Kidney epithelial cell (primary cell): ENCODE results near the gene YAP1. TPM values are rescaled to one million over a fixed set of nuclear protein-coding genes. Genes with fewer than 3 reads are reported as not detected.

Source experiments
- DNase-seq: peaks from one replicate; pipeline ENCODE4 v3.0.0-alpha.2; 2010; ENCODE audit warnings: low read depth
- H3K27me3 ChIP-seq: 2 replicates; pipeline ENCODE4 v1.6.0; 2011; ENCODE audit warnings: low read length; ENCODE audit not compliant: control insufficient read depth, insufficient read depth
- H3K36me3 ChIP-seq: 2 replicates; pipeline ENCODE4 v1.5.1; 2011; ENCODE audit warnings: low read length; ENCODE audit not compliant: control insufficient read depth, insufficient read depth
- H3K4me3 ChIP-seq: 2 replicates; pipeline ENCODE4 v1.5.1; 2011; ENCODE audit warnings: low read depth, mild to moderate bottlenecking, control low read depth, low read length
- total RNA-seq: library from RNA; depleted of rRNA; stranded (reverse); fragments of >200 nt; gene quantifications from 2 replicates; pipeline ENCODE4 v1.2.3, GENCODE V29; 2015
- TF ChIP-seq, protein P1 (sequence below): IDR thresholded peaks from 2 replicates; pipeline ENCODE4 v1.5.1; 2011; ENCODE audit warnings: mild to moderate bottlenecking, moderate library complexity, low read length, control low read depth, inconsistent platforms; ENCODE audit not compliant: insufficient read depth, poor library complexity, severe bottlenecking

The YAP1 gene
- total RNA-seq, 1 donor from 2014 or later = 94.4 TPM

DNA sequence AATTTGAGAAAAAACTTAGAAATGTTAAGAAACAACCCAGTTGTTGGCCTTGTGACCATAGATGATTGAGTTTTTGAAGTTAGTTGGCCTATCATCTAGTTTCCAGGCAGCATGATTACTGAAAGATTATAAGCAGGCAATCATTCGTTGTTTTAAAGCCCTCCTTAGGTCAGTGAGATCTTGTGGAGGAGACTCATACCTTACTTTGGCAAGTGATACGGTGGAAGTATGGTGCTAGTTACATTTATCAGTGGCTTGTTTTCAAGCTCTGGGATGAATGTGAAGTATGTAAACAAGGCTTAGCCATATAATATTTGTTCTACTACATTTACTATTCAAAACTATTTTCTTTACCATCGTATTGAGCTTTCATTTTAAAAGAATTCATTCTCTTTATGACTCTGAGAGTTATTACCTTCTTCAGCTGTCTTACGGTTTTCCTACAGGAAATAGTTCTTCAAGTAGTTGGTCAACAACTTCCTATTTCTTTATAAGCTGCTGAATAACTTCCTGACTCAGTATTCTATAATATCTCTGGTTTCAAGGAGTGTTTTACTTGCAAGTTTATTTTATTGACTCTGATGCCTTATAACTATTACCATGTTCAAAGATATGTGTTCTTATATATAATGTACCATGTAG, 7.3 kb downstream of the YAP1 start:
- DNase-seq = no peak
- Histone ChIP-seq H3K27me3 (no peaks in the 10 kb centered on the region), H3K36me3 (no peaks in the 10 kb centered on the region), H3K4me3 (no peak overlapping the region)
- TF ChIP-seq, protein P1, sequence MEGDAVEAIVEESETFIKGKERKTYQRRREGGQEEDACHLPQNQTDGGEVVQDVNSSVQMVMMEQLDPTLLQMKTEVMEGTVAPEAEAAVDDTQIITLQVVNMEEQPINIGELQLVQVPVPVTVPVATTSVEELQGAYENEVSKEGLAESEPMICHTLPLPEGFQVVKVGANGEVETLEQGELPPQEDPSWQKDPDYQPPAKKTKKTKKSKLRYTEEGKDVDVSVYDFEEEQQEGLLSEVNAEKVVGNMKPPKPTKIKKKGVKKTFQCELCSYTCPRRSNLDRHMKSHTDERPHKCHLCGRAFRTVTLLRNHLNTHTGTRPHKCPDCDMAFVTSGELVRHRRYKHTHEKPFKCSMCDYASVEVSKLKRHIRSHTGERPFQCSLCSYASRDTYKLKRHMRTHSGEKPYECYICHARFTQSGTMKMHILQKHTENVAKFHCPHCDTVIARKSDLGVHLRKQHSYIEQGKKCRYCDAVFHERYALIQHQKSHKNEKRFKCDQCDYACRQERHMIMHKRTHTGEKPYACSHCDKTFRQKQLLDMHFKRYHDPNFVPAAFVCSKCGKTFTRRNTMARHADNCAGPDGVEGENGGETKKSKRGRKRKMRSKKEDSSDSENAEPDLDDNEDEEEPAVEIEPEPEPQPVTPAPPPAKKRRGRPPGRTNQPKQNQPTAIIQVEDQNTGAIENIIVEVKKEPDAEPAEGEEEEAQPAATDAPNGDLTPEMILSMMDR = no peak

DNA sequence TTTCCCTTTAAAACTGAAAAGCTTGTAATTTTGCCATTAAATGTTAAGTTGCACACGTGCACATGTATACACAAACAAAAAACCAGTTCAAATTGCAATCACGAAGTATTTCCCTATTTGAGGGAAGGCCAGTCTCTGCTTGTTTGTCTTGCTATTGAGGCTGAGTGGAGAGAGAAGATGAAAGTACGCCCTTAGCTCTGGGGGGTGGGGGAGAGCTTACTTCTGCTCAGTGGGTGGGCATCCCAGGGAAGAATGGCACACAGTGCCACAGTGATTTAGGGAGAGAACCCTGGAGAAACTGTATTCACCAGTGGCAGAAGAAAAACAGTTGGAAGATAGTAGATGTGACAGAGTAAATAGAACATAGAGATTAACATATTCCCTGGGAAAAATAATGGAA, 8.7 kb downstream of the YAP1 start:
- TF ChIP-seq, protein P1 = no peak
- no peaks in the 10 kb centered on the region for H3K27me3 ChIP-seq
- DNase-seq = no peak
- no peak overlapping the region for H3K4me3 ChIP-seq
- no peaks in the 10 kb centered on the region for H3K36me3 ChIP-seq

DNA sequence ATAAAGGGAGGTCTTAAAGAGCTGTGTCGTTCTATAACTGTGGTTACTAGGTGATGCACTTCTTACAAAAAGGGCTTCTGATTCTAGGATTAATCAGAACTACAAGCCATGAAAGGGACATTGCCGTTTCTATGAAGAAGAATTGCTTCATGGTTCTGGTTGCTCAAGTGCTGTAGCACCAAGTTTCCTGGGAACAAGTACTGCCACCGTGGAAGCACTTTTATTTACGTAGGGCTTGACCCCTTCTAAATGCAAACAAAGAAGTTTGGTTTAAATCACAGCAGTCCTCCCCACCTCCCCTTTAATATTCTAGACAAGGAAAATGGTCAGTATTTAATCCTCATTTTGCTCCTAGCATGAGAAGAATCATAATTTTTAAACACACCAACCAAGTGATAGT, 9.8 kb downstream of the YAP1 start:
- H3K27me3 ChIP-seq = no peaks in the 10 kb centered on the region
- no peak for DNase-seq
- H3K4me3 ChIP-seq = no peak overlapping the region
- TF ChIP-seq, protein P1 = no peak
- no peaks in the 10 kb centered on the region for H3K36me3 ChIP-seq

DNA sequence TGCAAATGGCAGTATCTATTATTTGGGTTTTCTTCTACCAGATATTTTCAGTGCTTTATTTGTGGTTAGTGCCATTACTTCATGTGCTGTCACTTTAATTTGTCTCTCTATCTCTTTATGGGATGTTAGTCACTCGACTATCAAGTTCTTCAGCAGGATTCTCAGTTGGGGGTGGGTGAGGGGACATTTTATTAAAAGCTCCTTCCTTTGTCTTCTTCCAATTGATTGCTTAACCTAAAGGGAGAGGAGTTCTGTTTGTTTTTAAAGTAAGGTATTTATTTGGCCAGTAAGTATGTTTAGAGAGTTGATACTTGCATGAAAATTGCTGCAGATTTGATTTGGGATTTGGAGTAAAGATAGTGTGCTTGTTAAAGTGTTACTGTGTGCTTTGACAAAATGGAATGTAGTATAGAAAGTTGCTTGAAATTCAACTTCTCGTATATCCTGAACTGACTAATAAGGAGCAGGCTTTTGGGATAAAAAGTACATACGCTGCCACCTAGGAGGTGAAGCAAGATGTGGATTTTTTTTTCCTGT, 10.3 kb downstream of the YAP1 start:
- DNase-seq = no peak
- TF ChIP-seq, protein P1 = no peak
- Histone ChIP-seq H3K27me3 (no peaks in the 10 kb centered on the region), H3K4me3 (no peak overlapping the region), H3K36me3 (no peaks in the 10 kb centered on the region)

DNA sequence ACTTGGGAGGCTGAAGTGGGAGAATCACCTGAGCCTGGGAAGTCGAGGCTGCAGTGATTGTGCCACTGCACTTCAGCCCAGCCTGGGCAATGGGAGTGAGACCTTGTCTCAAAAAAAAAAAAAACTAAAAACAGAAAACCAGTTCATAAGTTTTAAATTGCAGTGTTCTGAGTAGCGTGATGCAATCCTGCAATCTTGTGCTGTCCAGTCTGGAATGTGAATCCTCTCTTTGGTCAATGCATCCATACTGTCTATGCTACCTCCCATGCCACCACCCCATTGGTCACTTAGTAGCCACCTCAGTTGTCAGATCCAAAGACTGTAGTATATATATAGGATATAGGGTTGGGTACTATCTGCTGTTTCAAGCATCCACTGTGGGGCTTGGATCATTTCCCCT, 11.1 kb downstream of the YAP1 start:
- TF ChIP-seq, protein P1 = no peak
- DNase-seq = no peak
- H3K27me3 ChIP-seq = no peaks in the 10 kb centered on the region
- no peak overlapping the region for H3K4me3 ChIP-seq
- H3K36me3 ChIP-seq = no peaks in the 10 kb centered on the region

DNA sequence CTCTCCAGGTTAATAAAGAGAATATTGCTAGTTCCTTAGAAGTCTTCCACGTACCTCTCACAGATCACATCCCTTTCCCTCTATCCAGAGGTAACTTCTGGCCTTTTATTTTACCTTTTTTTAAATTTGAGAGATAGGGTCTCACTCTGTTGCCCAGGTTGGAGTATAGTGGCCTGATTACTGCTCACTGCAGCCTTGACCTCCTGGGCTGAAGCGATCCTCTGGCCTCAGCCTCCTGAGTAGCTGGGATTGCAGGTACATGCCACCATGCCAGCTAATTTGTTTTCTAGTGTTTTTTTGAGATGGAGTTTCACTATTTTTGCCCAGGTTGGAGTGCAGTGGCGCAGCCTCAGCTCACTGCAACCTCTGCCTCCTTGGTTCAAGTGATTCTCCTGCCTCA, 24.4 kb downstream of the YAP1 start:
- Histone ChIP-seq H3K27me3 (no peaks in the 10 kb centered on the region), H3K36me3 (no peaks in the 10 kb centered on the region), H3K4me3 (no peak overlapping the region)
- TF ChIP-seq, protein P1 = no peak
- no peak for DNase-seq
